ENCODE measurements around the gene TMEM240. TPM values are rescaled to one million over a fixed set of nuclear protein-coding genes. Genes with fewer than 3 reads are reported as not detected.

TMEM240 gene
- total and polyA plus RNA-seq, 10 donors, result 0.39 to 5.3 (median 2.6) TPM; not detected in 1

DNA sequence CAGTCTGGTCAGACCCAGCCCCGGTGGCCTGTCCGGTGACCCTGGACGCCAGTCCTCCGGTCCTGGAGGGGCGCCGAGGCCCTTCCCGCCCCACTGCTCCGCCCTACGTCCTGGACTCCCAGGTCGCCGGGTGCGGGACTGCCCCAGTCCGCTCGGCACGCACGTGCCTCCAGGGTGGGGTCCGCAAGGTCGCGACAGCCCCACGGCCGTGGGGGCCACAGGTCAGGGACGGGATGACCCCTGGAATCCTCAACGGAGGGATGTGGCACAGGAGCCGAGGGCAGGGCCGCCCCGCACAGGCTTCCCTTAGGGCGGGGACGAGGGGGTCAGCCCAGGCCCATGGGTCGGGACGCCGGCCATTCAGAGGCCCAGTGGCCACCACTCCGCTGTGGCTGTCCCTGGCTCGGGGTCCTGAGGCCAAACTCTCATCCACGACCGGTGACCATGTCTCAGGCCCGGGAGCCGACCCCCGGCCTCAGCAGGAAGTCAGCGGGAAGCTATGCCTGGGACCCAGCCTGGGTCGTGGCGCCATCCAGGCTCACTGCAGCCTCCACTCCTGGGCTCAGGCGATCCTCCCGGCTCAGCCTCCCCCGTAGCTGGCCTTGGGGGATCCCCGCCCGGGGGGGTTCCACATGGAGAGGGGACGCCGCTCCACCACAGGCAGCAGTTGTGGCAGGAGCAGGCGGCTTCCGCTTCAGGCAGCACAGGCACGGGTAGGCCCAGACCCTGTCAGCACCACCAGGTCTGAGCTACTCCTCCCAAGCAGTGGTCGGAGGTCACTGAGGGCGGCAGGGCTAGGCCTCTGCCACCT lies 599 bp upstream of the TMEM240 start:
- peak; percentile 33 to 82 (median 62) for TF ChIP-seq POLR2AphosphoS5 (IDR thresholded peaks at IDR 0.05)
- no peak for TF ChIP-seq CTCF (IDR thresholded peaks at IDR 0.05 in 8 of 11, conservative IDR thresholded peaks at IDR 0.05 in 3 of 11)
- DNase-seq, result peak; percentile 87
- peaks cover 0 to 71% (median 28%) of the 10 kb centered on the region in 6 donors for H3K4me1 ChIP-seq
- H3K27ac ChIP-seq, result peak overlapping the region in 7 of 8 donors; percentile 17 to 73 (median 46)
- peak overlapping the region; percentile 27 to 76 (median 44) for H3K4me3 ChIP-seq
- peaks cover 0 to 53% (median 24%) of the 10 kb centered on the region in 6 donors for H3K36me3 ChIP-seq
- H3K9me3 ChIP-seq, result no peaks in the 10 kb centered on the region
- WGBS, 5 donors, result 58 to 69% (median 63%) methylated on average over 9 to 53 of the region's 53 CpGs
- intact Hi-C loops (cut with DNase I; ENCODE audit: low total_unique reads), result no loop called here
- H3K27me3 ChIP-seq (replicated peaks in 1 of 7), result peaks cover 0 to 20% (median 0%) of the 10 kb centered on the region in 7 donors

GRCh38 chr1:1539310-1540089 lies 924 bp downstream of the TMEM240 start:
- H3K4me3 ChIP-seq, result peak overlapping the region; percentile 9 to 76 (median 44)
- H3K27ac ChIP-seq, result peak overlapping the region in 5 of 8 donors; percentile 11 to 73 (median 51)
- intact Hi-C loops (cut with DNase I; ENCODE audit: low total_unique reads), result no loop called here
- peak in 2 of 3 donors; percentile 27 to 28 for TF ChIP-seq POLR2AphosphoS5 (IDR thresholded peaks at IDR 0.05)
- TF ChIP-seq CTCF (IDR thresholded peaks at IDR 0.05 in 8 of 11, conservative IDR thresholded peaks at IDR 0.05 in 3 of 11), result no peak
- no peak for TF ChIP-seq POLR2A (IDR thresholded peaks at IDR 0.05)
- 16 to 30% (median 22%) methylated on average over 5 to 66 of the region's 66 CpGs for WGBS, 5 donors
- peaks cover 0 to 53% (median 24%) of the 10 kb centered on the region in 6 donors for H3K36me3 ChIP-seq
- no peaks in the 10 kb centered on the region for H3K9me3 ChIP-seq
- no peak for DNase-seq
- H3K4me1 ChIP-seq, result peaks cover 0 to 57% (median 28%) of the 10 kb centered on the region in 6 donors
- peaks cover 0 to 20% (median 0%) of the 10 kb centered on the region in 7 donors for H3K27me3 ChIP-seq (replicated peaks in 1 of 7)

- WGBS, 5 donors, result 84 to 94% (median 89%) methylated on average over 10 to 18 of the region's 18 CpGs
Observed at GRCh38 chr1:1538989-1539309, 1.5 kb downstream of the TMEM240 start.

More at GRCh38 chr1:1538989-1539309, 1.5 kb downstream of the TMEM240 start:
- Histone ChIP-seq H3K4me3 (peak overlapping the region in 3 of 8 donors; percentile 48 to 76 (median 55)), H3K9me3 (no peaks in the 10 kb centered on the region), H3K4me1 (peaks cover 0 to 56% (median 28%) of the 10 kb centered on the region in 6 donors), H3K27ac (peak overlapping the region in 1 of 8 donors; percentile 70), H3K36me3 (peaks cover 0 to 53% (median 24%) of the 10 kb centered on the region in 6 donors), H3K27me3 (replicated peaks in 1 of 7) (peaks cover 0 to 20% (median 0%) of the 10 kb centered on the region in 7 donors)
- intact Hi-C loops (cut with DNase I; ENCODE audit: low total_unique reads), result no loop called here
- no peak for DNase-seq
- TF ChIP-seq POLR2A (IDR thresholded peaks at IDR 0.05) (no peak), POLR2AphosphoS5 (IDR thresholded peaks at IDR 0.05) (no peak), CTCF (IDR thresholded peaks at IDR 0.05 in 8 of 11, conservative IDR thresholded peaks at IDR 0.05 in 3 of 11) (no peak)

All from spleen (tissue), 11 donors.